NCI-H510A (cell line): ENCODE results near the gene CCDC3.

Experiments used
- DNase-seq: peaks from one replicate; lab custom pipeline; 2025; lab: John Stamatoyannopoulos, UW

Gene CCDC3

DNA sequence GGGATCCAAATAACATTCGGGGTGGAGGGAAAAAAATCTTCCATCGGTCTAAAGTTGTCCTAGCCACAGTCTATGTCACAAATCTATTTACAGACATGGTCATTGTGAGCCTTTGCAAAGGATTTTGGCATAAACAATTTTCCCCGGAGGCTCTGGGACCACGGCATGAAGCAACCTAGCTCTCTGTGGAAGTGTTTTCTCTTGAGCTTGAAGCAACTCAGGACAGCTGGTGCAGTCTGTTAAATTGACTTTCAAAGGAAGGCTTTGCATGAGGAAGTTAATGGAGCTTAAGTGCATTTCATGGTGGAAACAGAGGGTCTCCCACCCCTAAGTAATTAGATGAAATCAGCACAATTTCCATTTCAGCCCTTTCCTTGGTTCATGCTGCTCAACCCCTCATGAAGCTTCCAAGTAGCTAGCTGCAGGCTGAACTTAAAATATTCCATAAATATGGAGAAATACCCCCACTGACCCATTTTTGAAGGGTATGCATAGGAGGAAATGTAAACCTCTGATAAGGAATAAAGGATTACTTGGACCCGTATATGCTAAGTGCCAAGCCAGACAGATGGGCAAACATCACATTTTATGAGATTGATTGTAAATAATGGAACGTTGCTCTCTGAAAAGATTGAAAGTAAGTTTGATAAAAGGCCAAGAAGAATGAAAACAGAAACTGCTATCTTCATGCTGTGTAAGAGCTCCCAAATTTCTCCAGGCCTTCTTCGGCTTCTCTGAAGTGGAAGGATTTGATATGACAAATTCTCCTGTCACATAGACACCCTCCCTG lies 39.9 kb downstream of the CCDC3 start:
- no peak for DNase-seq

DNA sequence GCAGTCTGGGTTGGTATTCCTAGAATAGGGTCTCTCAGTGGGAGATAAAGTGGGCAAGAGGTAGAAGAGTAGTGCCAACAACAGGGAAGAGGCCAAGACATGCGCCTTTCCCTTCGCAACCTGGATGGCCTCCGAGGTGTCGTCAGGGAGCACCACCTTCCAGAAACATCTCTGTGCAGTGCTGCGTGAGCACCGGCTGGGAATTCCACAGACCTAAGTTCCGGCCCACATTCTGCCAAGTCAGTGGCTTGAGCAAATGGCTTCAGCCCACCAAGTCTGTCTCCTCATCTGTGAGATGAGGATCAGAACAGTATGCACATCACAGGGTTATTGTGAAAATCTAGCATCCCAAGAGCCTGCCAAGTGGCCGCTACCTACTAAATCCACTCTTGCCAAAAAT lies 40.6 kb downstream of the CCDC3 start:
- DNase-seq = no peak

DNA sequence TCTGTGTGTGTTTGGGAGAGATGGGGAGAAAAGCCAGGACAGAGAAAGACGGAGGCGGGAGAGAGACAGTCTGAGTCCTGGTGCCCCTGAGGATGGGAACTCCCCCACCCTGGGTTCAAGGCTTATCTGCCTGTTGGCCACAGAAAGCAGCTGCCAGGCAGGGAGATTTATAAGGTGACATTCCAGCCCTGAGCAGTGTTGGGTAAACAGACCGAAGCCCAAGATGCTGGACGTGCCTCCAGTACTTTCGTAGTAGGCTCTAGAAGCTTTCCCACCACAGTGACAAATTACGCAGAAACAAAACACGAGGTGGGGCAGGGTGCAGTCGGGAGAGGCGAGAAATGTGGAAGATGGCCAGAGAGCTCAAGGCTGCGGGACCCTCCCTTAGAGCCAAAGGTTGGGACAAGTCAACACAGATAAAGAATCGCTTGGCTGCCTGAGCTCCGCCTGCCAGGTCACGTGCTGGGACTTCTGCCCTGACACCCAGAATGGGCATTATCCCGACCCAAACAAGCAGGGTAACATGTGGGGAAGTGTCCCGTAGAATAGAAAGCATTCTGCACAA lies 41.1 kb downstream of the CCDC3 start:
- DNase-seq = no peak

DNA sequence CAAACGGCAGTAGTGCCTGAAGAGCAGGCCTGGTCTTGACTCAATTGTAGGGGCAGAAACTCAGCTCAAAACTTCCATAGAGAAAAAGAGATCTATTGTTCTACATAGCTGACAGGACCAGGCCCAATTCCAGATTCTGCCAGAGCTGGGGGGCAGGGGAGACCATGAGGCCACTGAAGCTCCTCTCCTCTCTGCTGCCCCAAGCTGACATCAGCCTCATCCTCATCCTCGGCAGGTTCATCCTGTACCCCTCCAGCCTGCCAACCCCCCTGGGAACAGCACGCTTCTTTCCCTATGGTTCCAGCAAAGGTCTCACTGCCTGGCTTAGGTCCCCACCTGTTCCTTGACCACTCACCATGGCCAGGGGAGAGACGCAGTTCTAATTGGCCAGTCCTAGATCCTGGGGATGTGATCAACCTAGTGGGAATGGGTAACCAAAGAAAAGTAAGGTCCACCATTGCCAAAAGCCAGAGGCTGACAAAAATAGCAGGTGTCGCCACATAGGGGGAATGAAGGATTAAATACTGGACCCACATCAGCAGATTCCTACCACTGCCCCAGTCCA lies 42.9 kb downstream of the CCDC3 start:
- no peak for DNase-seq

DNA sequence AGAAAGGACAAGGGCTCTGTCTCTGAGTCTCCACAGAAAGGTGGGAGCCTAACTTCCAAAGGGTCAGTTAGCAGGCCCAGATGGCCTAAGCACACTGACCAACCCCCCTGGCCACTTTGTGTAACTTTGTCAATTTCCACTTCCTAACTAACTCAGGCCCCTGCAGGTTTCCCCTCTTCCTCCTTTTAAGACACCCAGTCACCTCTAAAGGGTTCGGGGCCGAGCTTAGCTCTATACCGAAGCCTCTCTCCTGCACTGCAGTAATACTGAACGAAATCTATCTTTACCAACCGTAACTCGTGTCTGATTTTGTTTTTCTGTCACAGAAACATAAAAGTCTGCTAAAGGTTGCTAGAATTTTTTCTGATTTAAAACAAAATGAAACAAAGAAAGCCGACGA lies 44.4 kb downstream of the CCDC3 start:
- no peak for DNase-seq

DNA sequence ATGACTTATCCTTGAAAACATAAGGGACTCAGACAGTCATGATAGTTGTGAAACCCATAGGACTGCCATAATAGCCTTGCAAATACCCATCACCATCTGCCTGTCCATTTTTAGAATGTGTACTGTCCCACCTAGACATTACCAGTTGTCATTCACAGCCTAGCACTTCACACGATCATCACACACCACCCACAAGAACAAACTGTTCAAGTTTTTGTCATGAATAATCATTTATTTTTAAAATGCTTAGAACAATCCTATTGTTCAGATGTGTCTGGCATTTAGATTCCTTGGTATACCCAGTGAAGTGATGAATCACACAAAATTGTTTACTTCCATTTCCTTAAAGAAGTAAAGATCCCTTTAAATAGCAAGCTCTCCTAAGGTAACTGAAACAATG lies 46.6 kb downstream of the CCDC3 start:
- DNase-seq = no peak

DNA sequence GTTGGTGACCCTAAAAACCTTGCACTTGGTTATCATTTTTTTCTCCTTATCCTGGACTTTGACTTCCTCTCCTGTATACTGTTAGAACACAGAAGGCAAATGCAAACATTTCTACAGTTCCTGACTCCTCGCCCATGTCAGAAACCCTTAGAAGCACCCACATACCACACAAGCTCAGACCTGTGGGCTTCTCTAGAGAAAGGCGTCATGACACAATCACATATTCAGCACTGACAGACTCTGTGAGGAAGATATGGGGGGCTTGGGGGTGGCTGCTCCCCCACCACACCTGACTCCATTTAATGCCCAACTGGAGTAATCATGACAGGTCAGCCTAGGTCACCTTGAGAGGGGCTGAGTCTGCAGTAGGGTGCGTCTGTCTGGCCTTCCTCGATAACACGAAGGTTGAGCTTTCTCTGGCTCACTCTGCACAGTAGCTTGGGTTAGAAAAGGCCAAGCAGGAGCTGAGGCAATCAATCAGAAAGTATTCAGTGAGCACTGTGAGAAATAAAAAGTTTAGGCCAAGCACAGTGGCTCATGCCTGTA lies 50.9 kb downstream of the CCDC3 start:
- no peak for DNase-seq

DNA sequence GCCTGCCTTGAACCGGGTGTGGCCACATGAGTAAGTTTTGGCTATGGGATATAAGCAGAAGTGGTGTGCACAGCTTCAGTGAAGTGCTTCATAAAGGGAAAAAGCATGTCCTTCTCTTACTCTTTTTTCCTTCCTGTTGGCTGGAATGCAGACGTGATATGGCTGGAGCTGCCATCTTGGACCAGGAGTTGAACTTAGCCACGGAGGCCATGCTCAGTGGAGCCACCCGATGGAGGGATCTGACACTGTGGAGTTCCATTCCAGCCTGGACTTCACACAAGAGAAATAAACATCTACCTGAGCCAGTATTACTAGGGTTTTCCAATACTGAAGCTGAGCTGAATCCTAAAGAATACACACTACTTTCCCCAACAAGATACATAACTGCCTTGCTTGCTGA lies 52.3 kb downstream of the CCDC3 start:
- DNase-seq = no peak

DNA sequence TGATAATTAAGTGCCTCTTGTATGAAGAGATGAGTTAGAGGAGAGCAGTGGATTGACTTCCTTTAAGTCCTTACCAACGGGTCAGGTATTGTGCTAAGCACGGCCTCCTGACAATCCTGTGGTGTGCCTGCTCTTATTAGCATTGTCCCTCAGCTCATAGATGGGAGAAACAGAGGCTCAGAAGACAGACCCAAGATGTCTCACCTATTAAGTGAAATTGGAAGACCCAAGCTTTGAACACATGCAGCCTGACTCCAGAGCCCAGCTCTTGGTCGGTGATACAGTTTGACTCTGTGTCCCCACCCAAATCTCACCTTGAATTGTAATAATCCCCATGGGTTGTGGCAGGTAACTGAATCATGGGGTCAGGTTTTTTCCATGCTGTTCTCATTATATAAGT lies 53.8 kb downstream of the CCDC3 start:
- no peak for DNase-seq

DNA sequence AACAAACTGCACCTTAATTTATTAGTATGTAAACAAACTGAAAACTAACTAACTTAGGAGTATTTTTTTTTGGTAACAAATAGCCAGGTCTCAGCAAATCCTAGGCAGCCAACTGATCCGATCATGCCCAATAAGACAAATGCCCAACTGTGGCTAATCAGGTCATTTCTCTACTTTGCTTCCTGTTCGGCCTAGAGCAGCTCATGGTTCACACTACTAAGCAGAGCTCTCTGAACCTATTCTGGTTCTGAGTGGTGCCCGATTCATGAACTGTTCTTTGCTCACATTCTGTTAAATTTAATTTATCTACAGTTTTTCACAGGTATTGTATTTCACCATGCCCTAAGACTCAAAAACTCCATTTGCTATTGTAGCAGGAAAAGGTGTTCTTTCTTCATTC lies 55.1 kb downstream of the CCDC3 start:
- DNase-seq = no peak

DNA sequence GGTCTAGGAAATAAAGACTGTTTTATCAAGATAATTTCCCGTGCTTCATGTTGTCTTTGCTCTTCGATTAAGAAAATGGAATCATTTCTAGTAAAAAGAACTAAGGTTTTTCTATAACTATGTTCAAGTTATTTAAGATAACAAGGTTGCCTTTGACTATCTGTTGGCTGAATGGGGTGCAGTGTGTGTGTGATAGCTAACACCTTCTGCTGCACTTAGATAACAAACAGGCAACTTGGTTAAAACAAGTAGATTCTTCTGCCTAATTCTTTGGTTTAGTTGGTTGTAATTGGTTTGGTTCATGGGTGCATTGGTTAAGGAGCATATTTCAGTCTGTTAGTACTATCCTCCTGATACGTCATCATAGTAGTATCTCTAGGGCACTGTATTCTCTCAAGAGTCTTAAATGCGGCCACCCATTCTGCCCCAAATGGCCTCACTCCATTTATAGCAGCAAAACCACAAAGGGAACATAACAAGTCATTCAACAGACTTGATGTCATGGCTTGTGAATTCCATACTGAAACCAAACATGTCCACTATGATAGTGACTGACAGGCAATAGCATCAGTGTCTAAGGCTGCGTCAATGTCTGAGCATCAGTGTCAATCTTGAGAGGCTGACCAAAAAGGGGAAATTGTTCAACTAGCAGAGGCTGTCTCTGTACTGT lies 55.7 kb downstream of the CCDC3 start:
- DNase-seq = no peak

DNA sequence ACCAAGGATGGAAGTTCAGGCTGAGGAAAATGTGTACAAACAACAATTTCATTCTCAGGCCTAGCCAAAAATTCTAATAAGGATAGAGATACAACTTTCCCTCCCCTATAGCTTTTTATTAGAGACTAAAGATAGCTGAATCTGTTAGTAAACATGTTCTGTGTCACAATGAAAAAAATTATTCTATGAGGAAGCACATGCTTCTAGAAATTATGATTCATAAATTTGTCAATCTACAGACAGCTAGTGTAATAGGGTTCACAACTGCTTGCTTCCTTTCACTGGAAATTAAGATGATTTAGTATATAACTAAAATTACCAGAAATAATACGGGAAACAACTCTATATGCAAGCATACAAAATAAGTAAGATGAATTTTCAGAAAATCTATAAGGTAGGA lies 56.6 kb downstream of the CCDC3 start:
- no peak for DNase-seq

DNA sequence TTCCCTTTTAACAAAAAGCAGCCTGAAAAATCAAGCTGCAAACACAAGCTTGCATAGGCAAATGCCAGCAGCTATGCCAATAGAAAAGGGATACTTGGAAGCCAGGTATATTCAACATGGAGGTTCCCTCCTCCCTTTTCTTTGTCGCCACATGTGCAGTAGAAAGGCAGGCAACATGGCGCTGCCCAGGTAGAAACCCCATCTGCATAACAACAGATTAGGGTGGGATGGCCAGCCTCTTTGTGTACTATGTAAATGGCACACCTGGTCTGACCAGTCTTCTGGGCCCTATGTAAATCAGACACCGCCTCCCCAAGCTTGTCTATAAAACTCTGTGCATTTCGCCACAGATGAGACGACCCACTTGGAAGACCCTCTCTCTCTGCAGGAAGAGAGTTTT lies 58.1 kb downstream of the CCDC3 start:
- DNase-seq = no peak

DNA sequence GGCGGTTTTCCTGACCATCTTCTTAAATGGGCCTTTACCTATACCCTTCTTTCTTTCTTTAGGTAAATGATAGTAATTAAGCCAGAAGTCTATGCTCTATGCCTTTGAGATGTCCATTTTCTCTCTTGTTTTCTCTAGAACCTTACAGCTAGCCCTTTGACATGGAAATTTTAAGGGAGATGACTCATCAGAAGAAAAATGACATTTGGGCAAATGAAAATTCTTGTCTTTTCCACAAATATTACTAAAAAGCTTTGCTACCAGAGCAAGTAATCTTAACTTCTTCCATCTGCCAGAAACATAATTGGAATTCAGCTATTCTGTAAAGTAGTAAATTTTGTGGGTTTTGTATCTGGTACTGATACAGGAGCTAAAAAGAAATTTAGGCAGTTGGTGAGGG lies 59.5 kb downstream of the CCDC3 start:
- DNase-seq = no peak

DNA sequence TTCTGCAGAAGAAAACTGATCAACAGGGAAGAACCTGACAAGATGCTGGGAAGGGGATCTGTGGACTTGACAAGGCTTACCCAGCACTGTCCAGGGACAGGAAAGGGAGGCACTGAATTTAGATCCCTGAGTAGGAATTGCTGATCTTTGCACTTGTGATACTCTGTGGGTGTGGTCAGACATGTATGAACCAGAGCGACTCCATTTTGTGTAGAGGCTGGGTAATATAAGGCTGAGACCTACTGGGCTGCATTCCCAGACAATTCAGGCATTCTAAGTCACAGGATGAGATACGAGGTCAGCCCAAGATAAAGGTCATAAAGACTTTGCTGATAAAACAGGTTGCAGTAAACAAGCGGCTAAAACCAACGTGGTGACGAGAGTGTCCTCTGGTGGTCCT lies 60.7 kb downstream of the CCDC3 start:
- DNase-seq = no peak

DNA sequence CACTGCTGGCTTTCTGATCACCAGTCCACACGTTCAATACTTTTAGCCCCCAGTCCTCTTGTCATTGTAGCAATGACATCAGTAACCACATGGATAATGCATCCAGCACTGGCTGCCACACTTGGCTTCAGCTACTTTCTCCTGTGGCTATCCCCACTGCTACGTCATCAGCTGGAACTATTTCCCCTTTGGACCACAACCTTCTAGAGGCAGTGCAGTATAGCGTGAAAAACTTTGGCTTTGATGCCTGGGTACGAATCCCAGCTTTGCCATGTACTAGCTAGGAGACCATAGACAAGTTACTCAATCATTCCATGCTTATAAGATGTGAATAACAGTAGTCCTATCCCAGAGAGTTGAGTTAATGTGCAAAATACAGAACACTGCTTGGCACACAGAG lies 63.2 kb downstream of the CCDC3 start:
- no peak for DNase-seq

DNA sequence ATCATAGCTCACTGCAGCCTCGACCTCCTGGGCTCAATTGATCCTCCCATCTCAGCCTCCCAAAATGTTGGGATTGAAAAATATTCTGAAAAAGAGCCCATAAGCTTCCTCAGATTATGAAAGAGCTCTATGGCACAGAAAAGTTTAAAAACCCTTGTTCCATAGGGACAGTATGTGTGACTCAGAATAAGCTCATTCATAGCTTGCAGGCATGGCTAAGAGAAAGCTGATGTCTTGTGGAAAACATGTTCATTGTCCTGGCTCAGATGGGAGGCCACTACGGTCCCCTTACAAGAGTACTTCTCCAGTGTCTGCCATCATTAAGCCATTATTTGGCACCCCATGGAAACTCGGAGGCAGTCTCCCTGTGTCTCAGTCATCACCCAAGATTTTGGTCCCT lies 64.0 kb downstream of the CCDC3 start:
- no peak for DNase-seq

DNA sequence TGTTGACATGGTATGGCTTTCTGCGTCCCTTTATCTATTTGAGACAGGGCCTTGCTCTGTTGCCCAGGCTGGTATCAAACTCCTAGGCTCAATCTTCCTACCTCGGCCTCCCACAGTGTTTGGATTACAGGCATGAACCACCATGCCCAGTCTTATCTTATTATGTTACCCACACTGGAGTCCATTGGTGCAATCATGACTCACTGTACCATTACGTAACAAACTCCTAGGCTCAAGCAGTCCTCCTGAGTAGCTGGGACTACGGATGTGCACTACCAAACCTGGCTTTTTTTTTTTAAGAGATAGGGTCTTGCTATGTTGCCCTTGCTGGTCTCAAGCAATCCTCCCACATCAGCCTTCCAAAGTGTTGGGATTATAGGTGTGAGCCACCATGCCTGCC lies 66.7 kb downstream of the CCDC3 start:
- DNase-seq = no peak

DNA sequence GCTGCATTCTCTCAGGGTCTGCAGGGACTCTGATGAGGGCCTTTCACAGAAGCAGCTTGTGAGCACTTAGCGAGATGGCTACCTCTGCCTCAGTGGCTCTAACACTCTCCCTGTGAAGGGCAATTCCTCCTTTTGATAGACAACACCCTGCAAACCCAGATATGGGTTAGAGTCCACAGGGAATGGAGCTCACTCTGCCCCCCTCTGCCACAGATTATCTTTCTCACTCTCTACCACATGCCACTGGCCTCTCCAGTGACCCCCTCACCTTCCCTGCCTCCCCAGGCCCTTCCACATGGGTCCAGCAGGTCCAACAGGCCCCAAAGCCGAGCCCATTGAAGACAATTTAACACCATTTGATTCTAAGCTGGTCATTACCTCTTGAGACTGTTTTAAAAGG lies 72.1 kb downstream of the CCDC3 start:
- no peak for DNase-seq

DNA sequence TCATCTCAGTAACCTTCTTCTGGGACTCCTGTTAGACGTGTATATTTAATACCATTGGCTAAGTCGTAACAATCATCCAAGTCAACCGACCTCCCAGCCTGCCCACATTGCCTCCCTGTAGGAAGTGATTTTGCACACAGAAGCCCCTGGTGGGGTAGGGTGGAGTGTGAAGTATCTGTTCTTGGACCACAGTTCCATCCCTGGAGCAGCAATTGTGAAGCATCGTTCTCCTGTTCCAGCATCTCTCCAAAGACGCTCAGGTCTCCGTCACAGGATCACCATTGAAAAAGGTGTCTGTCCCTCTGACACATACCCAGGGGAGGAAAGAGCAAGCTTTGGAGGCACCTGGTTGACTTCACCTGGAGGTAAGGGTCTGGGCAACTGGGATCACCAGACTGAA lies 72.9 kb downstream of the CCDC3 start:
- DNase-seq = no peak

DNA sequence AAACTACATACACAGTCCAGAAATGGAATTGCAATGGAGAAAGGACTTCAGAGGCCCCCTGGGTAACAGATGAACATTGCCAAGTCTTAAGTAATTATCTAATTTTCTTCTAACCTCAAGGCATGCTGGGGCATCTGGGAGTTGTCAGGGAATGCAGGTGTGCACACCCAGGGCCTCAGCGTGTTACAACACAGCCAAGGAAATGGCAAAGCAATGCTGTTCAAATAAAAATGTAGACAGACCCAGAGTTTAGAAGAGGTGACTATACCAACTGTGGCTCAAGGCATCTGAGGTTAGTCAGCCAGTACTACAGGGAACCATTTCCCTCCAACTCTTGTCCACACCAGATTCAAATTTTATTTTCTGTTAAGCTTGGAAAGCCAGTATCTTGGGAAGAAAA lies 73.6 kb downstream of the CCDC3 start:
- DNase-seq = no peak

DNA sequence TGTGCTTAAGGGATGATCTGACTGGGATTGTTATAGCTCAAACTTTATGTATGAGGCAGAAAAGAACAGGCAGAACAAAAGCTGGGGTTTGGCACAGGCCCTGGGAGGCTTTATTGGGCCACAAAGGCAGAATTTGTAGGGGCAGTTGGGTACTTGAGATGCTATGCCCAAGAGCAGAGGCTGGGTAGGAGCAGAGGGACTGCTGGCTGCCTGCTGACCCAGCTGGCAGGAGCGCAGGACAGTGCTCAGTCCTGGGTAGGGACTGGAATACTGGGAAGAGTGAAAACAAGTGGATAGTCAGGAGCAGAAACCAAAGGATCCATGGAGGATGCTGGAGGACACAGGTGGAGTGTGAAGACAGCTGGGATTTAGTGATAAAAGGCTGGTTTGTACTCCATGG lies 75.7 kb downstream of the CCDC3 start:
- DNase-seq = no peak

DNA sequence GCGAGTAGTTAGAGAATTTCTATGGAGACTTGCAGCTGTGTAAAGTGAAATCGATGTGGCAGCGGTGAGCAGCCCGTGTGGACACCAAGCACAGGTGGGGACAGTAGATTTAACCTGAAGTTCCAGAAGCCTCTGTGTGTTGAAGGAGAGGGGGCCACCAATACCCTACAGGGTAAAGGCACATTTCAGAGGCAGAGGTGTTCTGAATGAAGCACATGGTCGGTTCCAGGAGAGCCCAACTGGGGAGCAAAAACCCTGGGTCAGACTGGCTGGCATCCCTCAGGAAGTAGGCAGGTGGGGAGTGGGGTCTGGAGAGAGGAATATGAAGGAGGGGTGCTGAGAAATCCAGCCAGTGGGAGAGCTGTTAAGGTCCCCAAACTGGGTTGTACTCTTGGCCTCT lies 76.6 kb downstream of the CCDC3 start:
- DNase-seq = no peak
